Keratinocyte (primary cell): Measurements from ENCODE around the gene AOC1.

Experiments
- CTCF ChIP-seq, 3 experiments: IDR thresholded peaks in 1 of 3; conservative IDR thresholded peaks in 1 of 3; optimal IDR thresholded peaks in 1 of 3; 2 replicates in 2 of 3; 3 replicates in 1 of 3; pipeline versions ENCODE3 to v1.5.1; 2011; ENCODE audit warnings: low read length in 3 of 3, mild to moderate bottlenecking in 3 of 3, moderate library complexity in 2 of 3, control low read depth in 1 of 3, inconsistent platforms in 1 of 3; ENCODE audit not compliant: insufficient read depth in 2 of 3; ENCODE audit errors: extremely low read depth in 1 of 3
- EZH2 ChIP-seq: IDR thresholded peaks from one replicate; pipeline ENCODE4 v1.6.1; 2012; ENCODE audit warnings: inconsistent platforms, mild to moderate bottlenecking, low read length, moderate library complexity

- TF ChIP-seq EZH2 (no peak), CTCF (optimal IDR thresholded peaks at IDR 0.05 in 1 of 3, IDR thresholded peaks at IDR 0.05 in 1 of 3, conservative IDR thresholded peaks at IDR 0.05 in 1 of 3; ENCODE audit: extremely low read depth in 1 of 3, insufficient read depth in 2 of 3, low read length in 3 of 3) (no peak)
Observed at GRCh38 chr7:150831851-150832250, 20.5 kb upstream of the AOC1 start.
